Right lobe of liver (tissue), 4 donors: ENCODE results near the gene ERGIC1.

ENCODE experiments used
- CTCF ChIP-seq, 4 donors: fragments of 200-600 bp in 3 of 4; fragments of 450-650 bp in 1 of 4; IDR thresholded peaks; one replicate each; pipeline versions ENCODE4 v1.5.1 to v1.8.0; 2016 to 2022; ENCODE audit warnings: antibody characterized with exemption in 4 of 4, mild to moderate bottlenecking in 2 of 4
- POLR2A ChIP-seq: fragments of 450-650 bp; IDR thresholded peaks from one replicate; pipeline ENCODE4 v1.6.1; 2017; ENCODE audit warnings: antibody characterized with exemption, mild to moderate bottlenecking
- donor health status: DM: no; HTN: no; CAD: no.
- donor health status: DM: no; HTN: no; CAD: no.
- donor health status: DM: no; HTN: yes; CAD: no.

DNA sequence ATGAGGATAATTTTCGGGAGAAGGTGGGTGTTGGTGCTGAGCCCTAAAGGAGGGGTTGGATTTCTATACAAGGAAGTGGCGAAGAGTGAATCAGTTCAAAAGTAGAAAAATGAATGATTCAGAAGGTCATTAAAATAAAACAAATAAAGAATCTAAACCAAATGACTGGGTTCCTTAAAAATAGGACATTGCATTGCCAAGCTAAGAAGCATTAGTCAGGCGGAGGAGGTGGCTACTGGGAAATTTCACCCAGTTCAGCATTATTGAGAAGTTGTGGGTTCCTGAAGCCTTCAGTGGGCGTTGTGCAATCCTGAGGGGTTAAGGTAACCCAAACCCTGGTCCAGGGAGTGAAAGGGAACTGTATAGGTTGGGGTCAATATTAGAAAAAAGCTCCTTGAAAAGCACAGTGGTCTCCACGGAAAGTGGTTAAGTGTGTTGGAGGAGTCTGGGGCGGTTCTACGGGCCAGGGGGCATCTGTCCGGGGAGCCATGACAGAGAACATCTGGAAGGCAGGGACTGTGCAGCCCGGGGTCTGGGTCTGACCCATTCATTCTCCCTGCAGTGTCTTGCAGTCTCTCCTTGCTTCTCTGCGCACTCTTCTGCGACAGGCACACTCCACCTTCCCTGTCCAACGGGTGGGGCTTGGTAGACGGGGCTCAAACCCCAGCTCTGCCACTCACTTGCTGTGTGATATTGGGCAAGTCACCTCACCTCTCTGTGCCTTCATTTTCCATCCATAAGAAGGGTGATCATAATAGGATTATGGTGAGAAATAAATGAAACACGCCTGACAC, 35.4 kb upstream of the ERGIC1 start:
- no peak for TF ChIP-seq POLR2A
- no peak for TF ChIP-seq CTCF (IDR thresholded peaks at IDR 0.05)
